ENCODE measurements around the gene USH1G. TPM values are rescaled to one million over a fixed set of nuclear protein-coding genes. Genes with fewer than 3 reads are reported as not detected.

Gene USH1G
- total and polyA plus RNA-seq, 2 of the 13 experiments (the other 11 are each of a cell fraction or from before 2014, with no cell fraction given) = 0.04 TPM; not detected in 1

DNA sequence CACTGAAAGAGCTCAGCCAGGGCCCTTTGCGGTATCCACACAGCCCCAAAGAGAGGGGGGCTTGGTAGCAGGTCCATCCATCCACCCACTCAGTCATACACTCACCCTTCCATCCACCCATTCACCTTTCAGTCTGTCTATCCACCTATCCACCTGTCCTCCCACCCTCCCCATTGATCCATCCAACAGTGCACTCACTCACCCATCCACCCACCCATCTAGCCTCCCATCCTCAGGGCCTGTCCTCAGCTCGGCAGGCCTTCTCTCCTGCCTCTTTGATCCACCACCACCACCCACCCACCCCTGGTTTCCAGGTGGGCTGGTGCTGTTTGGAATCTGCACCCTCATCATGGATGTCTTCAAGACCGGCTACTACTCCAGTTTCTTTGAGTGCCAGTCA lies 2.2 kb upstream of the USH1G start:
- ChIA-PET CTCF (ENCODE audit: low intra/inter-chr PET ratio, low total read pairs) (interaction anchor here (1.0 kb wide), 2 partner anchors 32 to 35 kb away, joined by 3 read pairs; no protein-coding TSS in a partner anchor), POLR2A (interaction anchor here (1.5 kb wide), 1 partner anchor 52 kb away, joined by 4 read pairs; the partner anchor contains the start of gene FDXR)
- no peaks in the 10 kb centered on the region for H3K9me3 ChIP-seq (ENCODE audit: low read length)
- in situ Hi-C loops (cut with HindIII; ENCODE audit: extremely low pct_ligation_motif_present, low pct_unique_long_range_greater_than_20kb) (no loop called here), intact Hi-C loops (cut with micrococcal nuclease; ENCODE audit: unreplicated experiment) (no loop called here)
- H3K27me3 ChIP-seq (ENCODE audit: control insufficient read depth in 1 of 2, insufficient read depth in 2 of 2, low read length in 2 of 2) = peaks cover 21 to 85% of the 10 kb centered on the region in 2 experiments
- BruUV-seq (replicated peaks) = no TSS peak
- no peak for ATAC-seq
- H4K20me1 ChIP-seq (ENCODE audit: insufficient read depth, low read length) = no peaks in the 10 kb centered on the region
- H3K9ac ChIP-seq (ENCODE audit: insufficient read depth, low read depth, low read length) = no peak overlapping the region
- DNase-seq (ENCODE audit: low spot score) = no peak
- H3K4me2 ChIP-seq (ENCODE audit: low read depth, low read length) = no peak overlapping the region
- no peak for FAIRE-seq
- H3K4me1 ChIP-seq (ENCODE audit: insufficient read depth, low read length) = peaks cover 15% of the 10 kb centered on the region; the same call in 1 of the 2 replicates
- H3K36me3 ChIP-seq (replicated peaks in 1 of 2; ENCODE audit: control insufficient read depth in 1 of 2, insufficient read depth in 2 of 2, low read length in 2 of 2) = no peaks in the 10 kb centered on the region
- H3K27ac ChIP-seq (ENCODE audit: extremely low read length, insufficient read depth, low read length) = no peak overlapping the region
- H3K79me2 ChIP-seq (ENCODE audit: insufficient read depth, low read length) = no peaks in the 10 kb centered on the region
- no peak overlapping the region for H3K4me3 ChIP-seq (replicated peaks in 1 of 3; ENCODE audit: insufficient read depth in 1 of 3, low read depth in 2 of 3, low read length in 3 of 3)
- 26% methylated on average over 3 of the region's 3 CpGs for WGBS (ENCODE audit: low lambda C conversion rate)
- H2AFZ ChIP-seq (ENCODE audit: low read length) = no peak overlapping the region
- TF ChIP-seq DPF2 (CRISPR knock-in tag; IDR thresholded peaks at IDR 0.05; ENCODE audit: borderline replicate concordance, low read depth) = no peak
- no peak for TF ChIP-seq ATRX (CRISPR knock-in tag; IDR thresholded peaks at IDR 0.05; ENCODE audit: borderline replicate concordance)
- TF ChIP-seq HNRNPUL1 (IDR thresholded peaks at IDR 0.05; ENCODE audit: low read depth, low read length) = no peak
- no peak for TF ChIP-seq ARHGAP35 (CRISPR knock-in tag; IDR thresholded peaks at IDR 0.05; ENCODE audit: borderline replicate concordance)
- no peak for TF ChIP-seq SIN3A (IDR thresholded peaks at IDR 0.05; ENCODE audit: borderline replicate concordance, low read depth, low read length)
- TF ChIP-seq, protein P1, sequence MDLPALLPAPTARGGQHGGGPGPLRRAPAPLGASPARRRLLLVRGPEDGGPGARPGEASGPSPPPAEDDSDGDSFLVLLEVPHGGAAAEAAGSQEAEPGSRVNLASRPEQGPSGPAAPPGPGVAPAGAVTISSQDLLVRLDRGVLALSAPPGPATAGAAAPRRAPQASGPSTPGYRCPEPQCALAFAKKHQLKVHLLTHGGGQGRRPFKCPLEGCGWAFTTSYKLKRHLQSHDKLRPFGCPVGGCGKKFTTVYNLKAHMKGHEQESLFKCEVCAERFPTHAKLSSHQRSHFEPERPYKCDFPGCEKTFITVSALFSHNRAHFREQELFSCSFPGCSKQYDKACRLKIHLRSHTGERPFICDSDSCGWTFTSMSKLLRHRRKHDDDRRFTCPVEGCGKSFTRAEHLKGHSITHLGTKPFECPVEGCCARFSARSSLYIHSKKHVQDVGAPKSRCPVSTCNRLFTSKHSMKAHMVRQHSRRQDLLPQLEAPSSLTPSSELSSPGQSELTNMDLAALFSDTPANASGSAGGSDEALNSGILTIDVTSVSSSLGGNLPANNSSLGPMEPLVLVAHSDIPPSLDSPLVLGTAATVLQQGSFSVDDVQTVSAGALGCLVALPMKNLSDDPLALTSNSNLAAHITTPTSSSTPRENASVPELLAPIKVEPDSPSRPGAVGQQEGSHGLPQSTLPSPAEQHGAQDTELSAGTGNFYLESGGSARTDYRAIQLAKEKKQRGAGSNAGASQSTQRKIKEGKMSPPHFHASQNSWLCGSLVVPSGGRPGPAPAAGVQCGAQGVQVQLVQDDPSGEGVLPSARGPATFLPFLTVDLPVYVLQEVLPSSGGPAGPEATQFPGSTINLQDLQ (CRISPR knock-in tag; IDR thresholded peaks at IDR 0.05) = no peak
- TF ChIP-seq, protein P2, sequence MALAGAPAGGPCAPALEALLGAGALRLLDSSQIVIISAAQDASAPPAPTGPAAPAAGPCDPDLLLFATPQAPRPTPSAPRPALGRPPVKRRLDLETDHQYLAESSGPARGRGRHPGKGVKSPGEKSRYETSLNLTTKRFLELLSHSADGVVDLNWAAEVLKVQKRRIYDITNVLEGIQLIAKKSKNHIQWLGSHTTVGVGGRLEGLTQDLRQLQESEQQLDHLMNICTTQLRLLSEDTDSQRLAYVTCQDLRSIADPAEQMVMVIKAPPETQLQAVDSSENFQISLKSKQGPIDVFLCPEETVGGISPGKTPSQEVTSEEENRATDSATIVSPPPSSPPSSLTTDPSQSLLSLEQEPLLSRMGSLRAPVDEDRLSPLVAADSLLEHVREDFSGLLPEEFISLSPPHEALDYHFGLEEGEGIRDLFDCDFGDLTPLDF (CRISPR knock-in tag; IDR thresholded peaks at IDR 0.05) = no peak
- no peak for TF ChIP-seq SMYD3 (CRISPR knock-in tag; IDR thresholded peaks at IDR 0.05)
- no peak for TF ChIP-seq ZNF816 (CRISPR knock-in tag; IDR thresholded peaks at IDR 0.05; ENCODE audit: borderline replicate concordance)
- TF ChIP-seq, protein P3, sequence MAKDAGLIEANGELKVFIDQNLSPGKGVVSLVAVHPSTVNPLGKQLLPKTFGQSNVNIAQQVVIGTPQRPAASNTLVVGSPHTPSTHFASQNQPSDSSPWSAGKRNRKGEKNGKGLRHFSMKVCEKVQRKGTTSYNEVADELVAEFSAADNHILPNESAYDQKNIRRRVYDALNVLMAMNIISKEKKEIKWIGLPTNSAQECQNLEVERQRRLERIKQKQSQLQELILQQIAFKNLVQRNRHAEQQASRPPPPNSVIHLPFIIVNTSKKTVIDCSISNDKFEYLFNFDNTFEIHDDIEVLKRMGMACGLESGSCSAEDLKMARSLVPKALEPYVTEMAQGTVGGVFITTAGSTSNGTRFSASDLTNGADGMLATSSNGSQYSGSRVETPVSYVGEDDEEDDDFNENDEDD (CRISPR knock-in tag; IDR thresholded peaks at IDR 0.05; ENCODE audit: borderline replicate concordance) = no peak
- no peak for TF ChIP-seq NRL (CRISPR knock-in tag; IDR thresholded peaks at IDR 0.05; ENCODE audit: borderline replicate concordance)
- no peak for TF ChIP-seq PHF20 (CRISPR knock-in tag; IDR thresholded peaks at IDR 0.05)
- TF ChIP-seq, protein P4, sequence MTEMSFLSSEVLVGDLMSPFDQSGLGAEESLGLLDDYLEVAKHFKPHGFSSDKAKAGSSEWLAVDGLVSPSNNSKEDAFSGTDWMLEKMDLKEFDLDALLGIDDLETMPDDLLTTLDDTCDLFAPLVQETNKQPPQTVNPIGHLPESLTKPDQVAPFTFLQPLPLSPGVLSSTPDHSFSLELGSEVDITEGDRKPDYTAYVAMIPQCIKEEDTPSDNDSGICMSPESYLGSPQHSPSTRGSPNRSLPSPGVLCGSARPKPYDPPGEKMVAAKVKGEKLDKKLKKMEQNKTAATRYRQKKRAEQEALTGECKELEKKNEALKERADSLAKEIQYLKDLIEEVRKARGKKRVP (CRISPR knock-in tag; IDR thresholded peaks at IDR 0.05) = no peak
- TF ChIP-seq, protein P5, sequence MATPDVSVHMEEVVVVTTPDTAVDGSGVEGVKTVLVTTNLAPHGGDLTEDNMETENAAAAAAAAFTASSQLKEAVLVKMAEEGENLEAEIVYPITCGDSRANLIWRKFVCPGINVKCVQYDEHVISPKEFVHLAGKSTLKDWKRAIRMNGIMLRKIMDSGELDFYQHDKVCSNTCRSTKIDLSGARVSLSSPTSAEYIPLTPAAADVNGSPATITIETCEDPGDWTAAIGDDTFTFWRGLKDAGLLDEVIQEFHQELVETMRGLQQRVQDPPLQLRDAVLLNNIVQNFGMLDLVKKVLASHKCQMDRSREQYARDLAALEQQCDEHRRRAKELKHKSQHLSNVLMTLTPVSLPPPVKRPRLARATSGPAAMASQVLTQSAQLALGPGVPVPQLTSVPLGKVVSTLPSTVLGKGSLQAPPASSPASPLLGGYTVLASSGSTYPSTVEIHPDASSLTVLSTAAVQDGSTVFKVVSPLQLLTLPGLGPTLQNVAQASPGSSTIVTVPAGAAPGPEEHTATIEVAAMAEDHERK (CRISPR knock-in tag; IDR thresholded peaks at IDR 0.05; ENCODE audit: low read depth) = no peak
- TF ChIP-seq U2AF2 (IDR thresholded peaks at IDR 0.05; ENCODE audit: low read depth, low read length) = no peak
- no peak for TF ChIP-seq TBX2 (CRISPR knock-in tag; IDR thresholded peaks at IDR 0.05; ENCODE audit: borderline replicate concordance)
- TF ChIP-seq ZNF101 (CRISPR knock-in tag; IDR thresholded peaks at IDR 0.05; ENCODE audit: borderline replicate concordance, low read depth) = no peak

All from HepG2 (cell line).